Measurements from ENCODE around the gene RGS9.
"Not testable (repeated sequence)": the region's sequence is repeated elsewhere in the genome, so short reads cannot be mapped to it uniquely, and the experiment has no call there.

RGS9 gene

DNA sequence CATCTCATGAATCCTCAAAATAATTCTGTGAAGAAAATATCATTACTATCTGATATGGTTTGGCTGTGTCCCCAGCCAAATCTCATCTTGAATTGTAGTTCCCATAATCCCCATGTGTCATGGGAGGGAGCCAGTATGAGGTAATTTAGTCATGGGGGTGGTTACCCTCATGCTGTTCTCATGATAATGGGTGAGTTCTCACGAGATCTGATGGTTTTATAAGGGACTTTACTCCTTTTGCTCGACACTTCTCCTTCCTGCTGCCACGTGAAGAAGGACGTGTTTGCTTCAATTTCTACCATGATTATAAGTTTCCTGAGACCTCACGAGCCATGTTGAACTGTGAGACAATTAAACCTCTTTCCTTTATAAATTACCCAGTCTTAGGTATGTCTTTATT is 20.7 kb upstream of the RGS9 start:
- not testable (repeated sequence) for DNase-seq

DNA sequence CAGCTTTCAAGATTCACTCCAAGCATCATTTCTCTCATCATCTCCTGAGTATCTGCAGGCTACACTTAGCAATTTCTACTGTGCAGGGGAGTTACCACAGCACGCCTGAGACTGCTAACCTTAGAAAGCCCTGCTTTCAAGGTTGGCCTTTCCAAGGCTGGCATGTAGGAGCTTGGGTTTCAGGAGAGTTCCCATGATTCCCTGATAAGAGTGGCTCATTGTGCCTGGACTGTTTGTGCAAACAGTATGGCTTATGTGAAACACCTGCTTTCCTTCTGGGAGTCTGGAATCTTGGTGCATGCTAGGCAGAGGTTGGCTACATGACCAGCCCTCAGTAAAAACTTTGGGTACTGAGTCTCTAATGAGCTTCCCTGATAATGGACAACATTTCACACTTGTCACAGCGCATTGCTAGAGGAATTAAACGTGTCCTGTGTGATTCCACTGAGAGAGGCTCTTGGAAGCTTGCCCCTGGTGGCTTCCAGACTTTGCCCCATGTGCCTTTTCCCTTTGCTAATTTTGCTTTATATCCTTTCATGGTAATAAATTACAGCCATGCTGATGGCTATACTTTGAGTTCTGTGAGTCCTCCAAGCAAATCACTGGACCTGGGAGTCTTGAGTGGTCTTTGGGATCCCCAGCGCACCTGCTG is 19.7 kb upstream of the RGS9 start:
- no peak for DNase-seq

DNA sequence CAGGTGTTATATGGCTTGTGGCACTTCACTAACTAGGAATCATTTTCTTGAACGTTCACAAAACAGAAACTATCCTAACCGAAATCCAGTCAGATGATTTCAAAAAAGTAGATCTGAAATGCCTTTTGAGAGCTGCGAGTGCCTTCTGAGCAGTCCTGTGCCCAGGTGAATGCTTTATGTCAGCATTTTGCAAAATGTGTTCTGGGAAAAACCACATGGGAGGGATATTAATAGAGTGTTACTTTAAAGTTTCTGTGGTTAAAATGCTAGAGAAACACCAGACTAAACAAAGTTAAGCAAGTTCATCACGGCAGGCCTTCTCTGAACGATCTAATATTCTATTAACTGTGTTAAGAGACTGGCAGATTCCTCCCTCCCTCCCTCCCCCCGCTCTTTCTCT is 15.8 kb upstream of the RGS9 start:
- no peak for DNase-seq

DNA sequence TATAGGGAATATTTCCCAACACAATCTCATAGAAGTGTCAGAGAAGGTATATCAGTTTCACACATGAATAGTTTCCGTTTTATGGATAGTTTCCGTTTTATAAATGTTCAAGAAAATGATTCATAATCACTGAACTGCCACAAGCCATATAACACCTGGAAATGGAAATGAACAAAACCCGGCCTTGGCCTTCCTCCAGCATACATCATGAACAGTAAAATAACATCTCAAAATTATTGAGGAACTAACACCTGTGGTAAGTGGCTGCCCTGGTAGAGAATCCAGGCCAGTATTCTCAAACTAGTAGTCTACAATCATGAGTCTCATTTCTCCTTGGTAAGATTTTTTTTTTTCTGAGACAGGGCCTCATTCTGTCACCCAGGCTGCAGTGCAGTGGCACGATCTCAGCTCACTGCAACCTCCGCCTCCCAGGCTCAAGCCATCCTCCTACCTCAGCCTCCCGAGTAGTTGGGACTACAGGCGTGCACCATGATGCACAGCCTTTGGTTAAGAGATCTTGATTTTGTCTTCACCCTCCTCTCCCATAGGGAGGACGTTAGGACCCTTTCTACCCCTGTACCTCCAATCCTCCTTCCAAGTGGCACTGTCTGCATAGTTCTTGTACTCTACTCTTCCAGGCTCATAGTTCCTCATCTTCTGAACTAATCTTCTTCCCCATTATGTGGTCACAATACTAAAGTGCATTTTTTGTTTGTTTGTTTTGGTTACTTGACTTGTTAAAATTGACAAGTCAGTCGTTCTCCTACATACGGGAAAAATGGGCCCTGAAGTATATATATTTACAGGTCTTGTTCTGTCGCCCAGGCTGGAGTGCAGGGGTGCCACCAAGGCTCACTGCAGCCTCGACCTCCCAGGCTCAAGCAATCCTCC is 15.0 kb upstream of the RGS9 start:
- no peak for DNase-seq

DNA sequence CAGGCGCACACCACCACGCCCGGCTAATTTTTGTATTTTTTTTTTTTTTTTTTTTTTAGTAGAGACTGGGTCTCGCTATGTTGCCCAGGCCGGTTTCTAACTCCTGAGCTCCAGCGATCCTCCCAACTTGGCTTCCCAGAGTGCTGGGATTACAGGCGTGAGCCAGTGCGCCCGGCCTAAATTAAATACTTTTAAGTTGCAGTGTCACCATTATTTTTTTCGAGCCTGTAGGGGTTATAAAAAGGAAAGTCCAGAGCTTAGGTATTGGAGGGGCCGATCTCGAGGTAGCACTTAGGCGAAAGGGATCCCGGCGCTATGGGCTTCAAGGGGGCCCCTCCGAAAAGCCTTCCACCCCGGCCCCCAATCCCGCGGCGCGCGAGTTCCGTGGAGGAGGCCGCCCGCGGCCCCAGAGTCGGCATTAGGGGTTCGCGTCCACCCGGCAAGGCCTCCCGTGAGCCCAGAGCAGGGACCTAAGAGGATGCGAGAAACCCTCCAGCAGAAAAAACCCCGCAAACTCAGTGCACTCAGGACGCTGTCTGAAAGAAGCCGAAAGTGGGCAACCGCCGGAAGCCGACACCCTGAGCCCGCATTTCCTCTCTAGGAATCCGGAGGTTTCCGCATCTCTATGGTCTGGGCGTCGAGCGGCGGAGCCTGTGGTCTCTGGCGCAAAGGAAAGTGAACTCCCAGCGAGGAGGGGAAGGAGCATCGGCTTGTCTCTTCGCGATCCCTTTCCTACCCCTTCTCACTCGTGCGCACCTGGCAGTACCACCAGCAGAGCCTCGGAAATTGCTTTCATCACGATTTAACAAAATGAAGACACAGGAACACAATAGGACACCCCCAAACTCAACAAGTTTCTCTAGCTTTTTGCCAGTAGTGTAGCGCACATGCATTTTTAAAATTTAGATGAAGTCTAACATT is 14.1 kb upstream of the RGS9 start:
- DNase-seq = peak; percentile 52 to 65 (median 54)

DNA sequence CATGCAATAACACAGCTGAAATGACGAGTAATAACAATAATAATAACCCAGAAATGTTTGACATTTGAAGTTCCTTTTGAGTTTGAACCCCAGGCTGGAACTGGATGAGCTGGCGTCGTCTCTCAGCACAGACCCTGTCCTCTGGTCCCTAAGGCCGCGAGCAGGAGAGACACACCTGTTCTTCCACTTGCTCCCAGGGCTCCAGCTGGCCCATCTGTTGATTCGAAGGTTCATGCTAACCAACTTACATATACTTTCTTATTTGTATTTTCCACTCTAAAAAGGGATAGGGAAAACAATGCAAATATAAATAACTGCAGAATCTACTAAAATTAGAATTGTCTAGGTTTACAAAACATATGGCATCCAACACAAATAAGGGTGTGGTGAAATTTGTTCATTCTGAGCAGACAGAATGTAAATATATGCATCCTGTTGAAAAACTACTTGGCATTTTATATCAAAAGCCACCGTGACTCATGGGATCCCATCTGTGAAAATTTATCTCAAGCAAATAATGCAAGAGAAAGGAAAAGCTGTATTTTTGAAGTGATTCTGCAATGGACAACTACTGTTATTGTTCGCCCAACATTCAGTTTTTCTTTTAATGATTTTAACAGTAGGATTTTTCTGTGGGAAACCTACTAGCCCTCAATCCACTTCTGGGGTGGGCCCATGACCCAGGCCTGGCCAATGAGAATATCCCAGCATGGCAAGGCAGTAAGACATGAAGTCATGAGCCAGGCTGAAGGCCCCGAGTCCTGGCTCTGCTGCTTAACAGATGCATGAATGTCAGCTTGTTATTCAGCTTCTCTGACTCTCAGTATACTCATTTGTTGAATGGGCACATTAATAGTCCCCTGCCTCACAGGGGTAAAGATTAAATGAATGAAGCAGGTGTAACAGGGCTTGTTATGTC is 13.2 kb upstream of the RGS9 start:
- DNase-seq = no peak

DNA sequence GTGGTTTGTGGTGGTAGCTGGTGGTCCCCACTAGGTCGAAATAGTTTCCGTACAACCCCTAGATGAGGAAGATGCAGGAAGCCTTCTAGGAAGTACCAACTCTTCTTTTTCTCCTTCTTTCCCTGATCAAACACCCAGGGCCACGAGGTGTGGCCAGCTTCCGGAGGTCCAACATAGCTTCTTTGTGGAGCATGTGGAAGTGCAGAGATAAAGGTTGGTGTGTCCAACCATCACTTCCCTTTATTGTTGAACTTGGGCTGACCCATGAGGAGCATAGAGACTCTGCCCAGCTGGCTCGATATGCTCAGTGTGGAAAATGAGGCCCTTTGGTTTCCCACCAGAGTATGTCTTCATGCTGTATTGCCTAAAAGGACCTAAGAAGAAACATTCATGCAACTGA is 6.3 kb upstream of the RGS9 start:
- no peak for DNase-seq

DNA sequence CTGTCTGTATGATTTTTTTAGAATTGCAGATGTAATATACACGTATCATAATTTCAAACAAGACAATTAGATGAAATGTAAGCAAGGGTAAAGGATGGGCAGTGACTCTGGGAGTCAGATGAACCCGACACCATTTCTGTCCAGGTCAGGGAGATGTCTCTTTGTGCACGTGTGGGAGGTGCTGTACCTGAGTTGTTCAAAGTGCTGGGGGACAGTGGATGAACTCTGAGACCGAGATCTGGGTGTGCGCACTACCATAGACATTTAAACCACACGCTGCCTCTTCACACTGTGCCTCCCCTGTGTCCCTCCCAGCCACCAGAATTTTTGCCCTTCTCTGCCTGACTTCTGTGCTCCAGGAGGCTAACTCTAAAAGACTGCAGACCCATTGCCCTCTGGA is 5.9 kb upstream of the RGS9 start:
- no peak for DNase-seq

DNA sequence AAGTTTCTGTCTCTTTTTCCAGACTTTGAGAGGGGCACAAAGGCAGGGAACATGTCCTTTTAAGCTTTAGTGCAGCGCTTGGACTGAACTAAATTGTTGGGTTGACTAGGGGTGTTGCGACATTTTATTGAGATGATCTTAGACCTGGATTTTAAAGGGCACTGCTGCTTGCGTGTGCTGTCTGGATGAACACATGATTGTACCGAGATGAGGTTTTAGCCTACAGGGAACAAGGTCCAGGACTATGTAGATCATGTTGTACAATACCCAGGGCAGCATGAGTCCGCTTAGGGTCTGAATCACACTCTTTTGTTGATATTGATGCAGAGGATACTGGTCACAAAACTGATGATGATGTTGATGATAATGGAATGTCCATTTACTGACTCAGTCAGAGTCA is 5.2 kb upstream of the RGS9 start:
- no peak for DNase-seq

DNA sequence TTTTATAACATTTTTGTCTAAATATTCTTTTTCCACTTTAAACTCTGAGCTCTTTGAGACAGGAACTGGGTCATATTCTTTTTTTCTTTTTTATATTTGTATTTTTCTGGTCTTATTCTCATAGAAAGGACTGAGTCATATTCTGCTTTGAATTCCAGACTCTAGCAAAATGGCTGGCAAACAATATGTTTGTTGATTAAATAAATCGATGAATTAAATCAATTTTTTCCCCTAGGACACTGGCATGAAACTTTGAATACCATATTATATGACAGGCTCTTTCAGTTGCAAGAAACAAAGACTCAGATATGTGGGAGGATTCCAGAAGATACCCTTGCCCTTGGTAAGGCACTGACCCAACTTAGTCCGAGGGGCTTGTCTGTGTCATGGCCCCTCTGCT is 3.1 kb upstream of the RGS9 start:
- DNase-seq = no peak

DNA sequence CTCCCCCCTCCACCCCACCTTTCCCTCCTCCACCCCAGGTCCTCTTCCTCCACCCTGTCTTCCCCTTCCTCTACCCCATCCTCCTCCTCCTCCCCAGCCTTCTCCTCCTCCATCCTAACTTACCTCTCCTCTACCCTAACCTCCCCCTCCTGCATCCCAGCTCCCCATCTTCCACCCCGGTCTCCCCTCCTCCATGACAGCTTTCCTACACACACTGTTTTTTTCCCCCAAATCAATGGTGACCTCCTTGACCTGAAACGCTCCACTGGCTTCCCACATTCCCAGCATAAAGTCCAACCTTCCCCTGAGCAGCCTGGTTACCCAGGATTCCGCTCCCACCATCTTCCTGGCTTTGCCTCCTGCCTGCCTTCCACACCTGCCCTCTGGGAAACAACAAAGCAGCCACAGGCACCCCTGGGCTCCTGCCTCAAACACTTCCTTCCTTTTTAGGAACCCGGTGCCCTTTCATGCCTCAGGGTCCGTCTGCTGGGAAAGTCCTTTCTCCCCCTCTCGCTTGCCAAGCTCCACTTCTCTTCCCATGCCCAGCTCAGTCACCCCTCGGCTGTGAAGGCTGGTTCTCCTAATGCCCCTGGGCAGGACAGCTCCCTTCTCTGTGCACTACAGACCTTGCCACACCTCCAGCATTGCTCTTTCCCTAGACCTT is 2.1 kb downstream of the RGS9 start:
- no peak for DNase-seq

DNA sequence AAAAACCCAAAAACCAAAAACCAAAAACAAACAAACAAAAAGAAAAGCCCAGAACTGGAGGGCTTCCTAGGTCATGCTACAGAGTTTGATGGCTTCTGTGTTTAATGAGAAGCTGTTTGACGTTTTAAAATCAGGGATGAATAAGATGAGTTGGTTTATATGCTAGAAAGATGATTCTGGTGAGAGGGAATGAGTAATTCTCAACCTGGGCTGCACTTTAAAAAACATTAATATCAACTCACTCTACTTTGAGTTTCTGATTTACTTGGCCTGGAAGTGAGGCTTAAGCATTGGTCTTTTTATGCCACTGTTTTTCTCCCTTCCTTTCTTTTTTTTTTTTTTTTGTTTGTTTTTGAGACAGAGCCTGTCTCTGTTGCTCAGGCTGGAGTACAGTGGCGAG is 5.1 kb downstream of the RGS9 start:
- no peak for DNase-seq

DNA sequence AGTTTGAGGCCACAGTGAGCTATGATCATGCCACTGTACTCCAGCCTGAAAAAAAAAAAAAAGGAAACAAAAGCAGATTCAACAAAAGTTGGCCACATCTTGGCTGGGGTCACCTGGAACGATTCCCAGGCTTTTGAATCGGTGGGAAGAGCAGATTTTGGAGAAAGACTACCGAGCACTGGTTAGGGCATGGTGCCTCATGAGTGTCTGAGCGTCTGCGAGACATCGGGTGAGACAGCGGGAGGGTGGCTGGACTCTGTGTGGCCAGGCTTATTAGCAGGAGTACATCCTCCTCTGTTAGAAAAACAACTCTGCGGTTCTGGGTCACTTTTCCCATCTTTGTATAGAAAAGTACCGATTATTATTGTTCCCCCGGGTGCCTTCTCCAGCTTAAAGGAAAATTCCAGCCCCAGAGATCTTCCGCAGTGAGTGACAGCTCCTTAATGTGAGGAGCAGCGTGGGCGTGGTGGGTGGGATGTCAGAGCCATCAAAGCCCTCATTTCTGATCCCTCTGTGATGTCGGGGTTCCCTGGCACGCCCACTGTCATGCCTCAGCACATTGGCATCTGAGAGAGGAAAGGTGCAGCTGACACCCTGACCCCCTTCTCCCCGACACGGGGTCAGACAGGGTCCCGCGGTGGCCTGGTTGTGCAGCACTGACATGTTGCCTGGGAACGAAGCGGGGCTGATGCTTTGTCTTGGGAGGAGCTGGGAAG is 6.9 kb downstream of the RGS9 start:
- no peak for DNase-seq

DNA sequence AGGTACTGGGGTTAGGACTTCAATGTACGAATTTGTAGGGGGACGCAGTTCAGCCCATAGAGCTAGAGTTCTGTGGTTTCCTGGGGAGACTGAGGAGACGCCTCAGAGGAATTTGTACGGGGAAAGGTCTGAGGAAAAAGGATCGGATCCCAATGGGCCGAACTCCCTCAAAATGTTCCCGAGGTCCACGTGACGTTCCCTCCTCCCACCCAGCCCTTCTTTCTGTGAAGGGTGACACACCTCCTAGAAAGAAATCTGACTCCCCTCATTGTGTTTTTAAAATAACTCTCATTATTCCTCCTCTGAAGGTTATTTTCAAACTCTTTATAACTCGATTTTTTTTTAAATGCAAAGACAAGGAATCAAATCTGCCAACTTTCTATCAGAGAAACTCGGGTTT is 8.6 kb downstream of the RGS9 start:
- no peak for DNase-seq

DNA sequence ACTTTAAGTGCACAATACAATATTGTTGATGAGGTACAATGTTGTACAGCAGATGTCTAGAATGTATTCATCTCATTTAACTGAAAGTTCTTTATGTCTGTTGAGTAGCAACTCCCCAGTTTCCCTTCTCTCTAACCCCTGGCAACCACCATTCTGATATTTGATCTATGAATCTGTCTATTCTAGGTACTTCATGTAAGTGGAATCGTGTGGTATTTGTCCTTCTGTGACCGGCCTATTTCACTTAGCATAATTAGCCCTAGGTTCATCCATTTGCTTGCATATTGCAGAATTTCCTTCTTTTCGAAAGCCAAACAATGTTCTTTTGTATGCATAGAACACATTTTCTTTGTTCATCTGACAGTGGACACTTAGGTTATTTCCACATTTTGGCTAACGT is 10.8 kb downstream of the RGS9 start:
- no peak for DNase-seq

DNA sequence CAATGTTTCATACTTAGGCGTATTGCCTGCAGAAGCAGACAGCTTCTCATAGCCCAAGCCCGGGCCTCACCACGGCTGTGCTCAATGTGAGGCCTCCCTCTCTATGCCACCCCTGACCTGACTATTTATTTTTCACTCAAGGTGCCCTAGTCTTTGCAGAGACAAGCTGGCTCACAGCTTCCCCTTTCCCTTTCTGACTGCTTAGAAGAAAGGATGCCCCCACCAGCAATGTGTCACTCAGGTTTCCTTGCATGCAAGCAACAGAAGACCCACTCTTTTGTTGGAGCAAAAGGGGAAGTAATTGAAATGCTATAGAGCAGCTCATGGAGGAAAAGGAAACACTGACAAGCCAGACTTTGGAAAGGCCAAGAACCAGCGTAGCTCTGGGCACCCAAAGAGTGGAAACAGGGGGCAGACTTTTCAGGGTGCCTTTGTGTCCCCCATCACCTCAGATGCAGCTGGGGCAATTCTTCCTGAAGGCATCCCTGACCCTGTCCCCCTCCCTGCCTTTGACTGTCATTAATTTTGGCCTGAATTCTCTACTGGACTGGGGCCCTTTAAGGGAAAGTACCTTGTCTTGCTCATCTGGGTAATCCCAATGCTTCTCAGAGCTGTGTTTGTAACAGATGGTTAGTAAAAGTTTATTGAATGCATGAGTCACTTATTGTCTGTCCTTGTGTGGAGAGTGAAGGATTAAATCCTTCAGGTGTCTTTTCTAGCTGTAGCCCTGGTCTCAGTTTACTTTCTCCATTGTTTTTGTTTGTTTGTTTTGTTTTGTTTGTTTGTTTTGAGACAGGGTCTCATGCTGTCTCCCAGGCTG is 17.8 kb downstream of the RGS9 start:
- DNase-seq = no peak

DNA sequence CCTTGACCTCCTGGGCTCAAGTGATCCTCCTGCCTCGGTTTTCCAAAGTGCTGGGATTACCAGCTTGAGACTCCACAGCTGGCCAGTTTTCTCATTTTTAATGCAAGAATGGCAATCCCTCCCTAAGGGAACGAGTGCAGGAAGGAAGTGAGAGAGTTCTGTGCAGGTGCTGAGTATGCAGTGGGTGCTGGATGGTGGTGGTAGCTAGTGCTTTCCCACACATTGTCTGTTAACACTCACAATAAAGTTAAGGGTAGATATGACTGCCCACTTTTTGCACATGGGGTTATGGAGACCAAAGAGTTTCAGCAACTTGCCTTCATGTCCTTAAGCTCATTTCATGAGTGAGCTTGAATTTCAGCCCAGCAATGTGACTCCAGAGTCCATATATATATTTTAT is 18.5 kb downstream of the RGS9 start:
- DNase-seq = no peak

DNA sequence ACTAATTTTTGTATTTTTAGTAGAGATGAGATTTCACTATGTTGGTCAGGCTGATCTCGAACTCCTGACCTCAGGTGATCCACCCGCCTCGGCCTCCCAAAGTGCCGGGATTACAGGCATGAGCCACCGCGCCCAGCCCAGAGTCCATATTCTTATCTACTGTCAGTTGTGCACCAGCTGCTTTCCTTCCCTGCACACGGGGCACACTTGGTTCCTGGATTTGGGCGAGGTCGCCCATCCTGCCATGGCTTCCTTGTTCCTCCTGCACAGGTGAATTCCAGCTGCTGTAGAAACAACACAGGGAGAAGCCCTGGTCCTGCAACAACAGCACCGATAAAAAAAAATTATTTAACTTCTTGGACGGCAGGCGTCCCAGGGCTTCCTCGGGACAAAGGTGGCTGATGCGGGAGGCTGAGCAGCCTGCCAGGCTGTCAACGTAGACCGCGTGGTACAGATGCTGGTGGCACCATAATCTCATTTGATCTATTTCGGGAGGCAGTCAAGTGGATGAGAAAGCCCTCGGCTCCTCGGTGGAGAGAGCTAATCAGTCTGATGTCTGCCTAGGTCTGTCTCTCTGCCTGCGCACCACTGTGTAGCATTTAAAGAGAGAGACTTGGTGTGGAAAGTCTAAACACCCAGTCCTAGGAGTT is 19.1 kb downstream of the RGS9 start:
- DNase-seq = no peak

DNA sequence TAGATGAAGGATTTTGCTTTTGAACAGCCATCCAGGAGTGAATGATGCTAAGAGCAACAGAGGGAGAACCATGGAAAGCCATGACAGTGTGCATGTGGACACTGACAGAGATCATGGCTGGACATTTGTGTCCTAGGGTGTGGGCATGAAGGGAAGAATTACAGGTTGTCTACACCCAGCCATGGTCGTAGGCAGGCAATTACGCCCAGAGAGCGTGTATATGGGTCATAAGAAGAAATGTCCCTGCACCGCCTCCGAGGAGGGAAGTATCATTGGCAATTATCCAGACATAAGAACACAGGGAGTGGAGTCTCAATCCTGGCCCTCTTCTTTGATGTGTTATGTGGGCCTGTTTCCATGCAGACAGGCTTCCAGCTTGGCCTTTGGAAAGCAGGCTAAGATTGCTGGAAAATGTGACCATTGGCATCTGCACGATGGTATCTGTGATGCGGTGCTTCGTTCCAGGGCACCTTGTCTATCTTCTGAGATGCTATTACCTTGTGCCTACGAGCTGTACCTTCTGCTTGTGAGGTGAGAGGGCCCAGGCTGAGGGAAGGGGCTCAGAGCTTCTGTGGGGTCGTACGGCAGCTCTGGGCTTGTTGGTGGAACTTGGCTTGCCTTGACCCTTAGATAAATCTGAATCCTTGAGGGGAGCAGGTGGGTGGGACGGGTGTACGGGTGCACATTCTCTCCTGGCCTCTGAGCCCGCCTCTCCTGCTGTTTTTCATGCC is 19.8 kb downstream of the RGS9 start:
- no peak for DNase-seq
